HG03565 (cell line): ENCODE measurements around the gene CXCL8.
"Not testable (repeated sequence)": the region's sequence is repeated elsewhere in the genome, so short reads cannot be mapped to it uniquely, and the experiment has no call there.

Source experiments
- ATAC-seq: cut with Tn5 transposase; IDR thresholded peaks from one replicate; pipeline ENCODE4 v1.9.1; 2021; ENCODE audit warnings: mild to moderate bottlenecking, moderate library complexity; ENCODE audit not compliant: unreplicated experiment

CXCL8 gene

DNA sequence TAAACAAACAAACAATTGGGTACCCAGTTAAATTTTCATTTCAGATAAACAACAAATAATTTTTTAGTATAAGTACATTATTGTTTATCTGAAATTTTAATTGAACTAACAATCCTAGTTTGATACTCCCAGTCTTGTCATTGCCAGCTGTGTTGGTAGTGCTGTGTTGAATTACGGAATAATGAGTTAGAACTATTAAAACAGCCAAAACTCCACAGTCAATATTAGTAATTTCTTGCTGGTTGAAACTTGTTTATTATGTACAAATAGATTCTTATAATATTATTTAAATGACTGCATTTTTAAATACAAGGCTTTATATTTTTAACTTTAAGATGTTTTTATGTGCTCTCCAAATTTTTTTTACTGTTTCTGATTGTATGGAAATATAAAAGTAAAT lies 2.9 kb downstream of the CXCL8 start:
- ATAC-seq: no peak

DNA sequence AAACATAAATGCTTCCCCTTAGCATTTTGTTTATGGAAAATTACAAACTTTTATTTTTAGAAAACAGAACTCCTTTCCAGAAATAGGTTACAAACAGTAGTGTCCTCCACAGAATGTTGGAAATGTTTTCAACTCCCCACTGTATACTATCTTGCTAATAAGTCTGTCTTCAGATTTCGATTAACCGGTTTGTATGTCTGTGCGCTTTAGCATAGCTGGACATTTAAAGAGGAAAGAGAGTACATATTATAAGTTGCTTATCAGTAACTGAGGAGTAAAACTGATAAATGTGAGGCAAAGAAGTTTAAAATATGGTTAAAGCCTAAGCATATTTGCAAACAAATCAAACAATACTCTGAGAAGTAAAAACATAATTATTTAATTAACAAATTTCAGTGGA lies 3.4 kb downstream of the CXCL8 start:
- no peak for ATAC-seq

DNA sequence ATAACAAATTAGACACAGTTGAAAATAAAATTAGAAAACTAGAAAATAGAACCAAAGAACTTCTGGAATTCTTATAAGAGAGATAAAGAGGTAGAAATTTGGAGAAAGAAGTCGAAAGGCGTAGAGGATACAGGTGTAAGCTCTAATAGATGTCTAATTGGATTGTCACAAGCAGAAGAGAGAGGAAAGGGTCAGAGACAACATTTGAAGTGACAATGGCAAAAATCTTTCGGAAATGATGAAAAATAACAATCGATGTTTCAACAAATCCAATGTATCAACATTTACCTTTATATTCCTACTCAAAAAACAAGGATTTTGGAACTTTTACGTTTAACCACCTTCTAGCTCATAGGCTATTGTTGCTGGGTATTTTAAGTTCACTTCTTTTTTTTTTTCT lies 3.8 kb downstream of the CXCL8 start:
- ATAC-seq: no peak

DNA sequence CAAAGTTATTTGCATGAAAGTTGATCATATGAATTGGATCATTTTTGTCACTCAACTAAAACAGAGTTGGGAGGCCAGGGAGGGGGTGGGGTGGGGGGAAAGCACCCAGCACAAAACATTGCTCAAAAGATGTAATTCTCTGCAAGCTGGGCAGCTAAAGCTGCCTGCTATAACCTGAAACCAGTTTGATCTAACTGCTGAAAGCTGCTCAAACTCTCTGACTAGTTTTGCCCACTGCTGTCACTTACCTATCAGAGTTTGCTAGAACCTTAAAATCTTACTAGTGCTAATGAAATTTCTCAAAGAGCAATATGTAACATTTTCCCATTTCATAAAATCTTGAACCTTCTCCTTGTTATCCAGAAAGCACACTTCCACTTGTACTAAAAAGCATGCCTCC lies 10.4 kb downstream of the CXCL8 start:
- ATAC-seq: no peak

DNA sequence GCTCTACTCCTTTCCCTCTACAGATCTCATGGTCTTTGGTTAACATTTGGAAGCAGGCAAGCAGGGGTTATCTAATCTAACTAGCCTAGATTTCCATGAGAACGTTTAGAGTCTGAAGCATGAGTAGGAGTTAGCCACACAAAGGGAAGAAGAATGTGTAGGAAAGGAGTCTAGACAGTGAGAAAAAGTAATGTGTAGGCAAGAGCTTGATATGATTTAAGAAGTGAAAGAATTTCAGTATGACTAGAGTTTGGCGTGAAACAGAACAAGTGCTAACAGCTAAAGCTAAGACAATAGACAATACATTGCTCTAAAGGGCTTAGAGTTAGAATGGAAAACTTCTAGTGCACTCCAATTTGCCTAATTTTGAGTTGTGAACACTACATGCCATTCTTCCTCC lies 10.8 kb downstream of the CXCL8 start:
- ATAC-seq: peak; percentile 75

DNA sequence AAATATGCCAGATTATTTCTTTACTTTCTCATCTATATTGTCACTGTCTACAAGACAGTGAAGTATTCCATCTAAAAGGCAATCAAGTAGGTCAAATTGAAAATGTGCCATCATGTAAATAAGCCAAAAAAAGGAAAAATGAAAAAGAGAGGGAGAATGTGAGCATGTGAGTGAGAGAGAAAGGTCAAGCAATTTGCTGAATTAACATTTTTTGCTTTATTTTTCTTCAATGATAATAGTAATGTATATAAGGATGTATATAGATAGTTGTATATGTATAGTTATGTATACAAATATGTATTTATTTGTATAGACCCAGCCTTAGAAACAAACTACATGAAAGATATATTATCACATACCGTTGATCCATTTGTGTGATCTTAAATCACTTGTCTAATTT lies 11.5 kb downstream of the CXCL8 start:
- ATAC-seq: no peak

DNA sequence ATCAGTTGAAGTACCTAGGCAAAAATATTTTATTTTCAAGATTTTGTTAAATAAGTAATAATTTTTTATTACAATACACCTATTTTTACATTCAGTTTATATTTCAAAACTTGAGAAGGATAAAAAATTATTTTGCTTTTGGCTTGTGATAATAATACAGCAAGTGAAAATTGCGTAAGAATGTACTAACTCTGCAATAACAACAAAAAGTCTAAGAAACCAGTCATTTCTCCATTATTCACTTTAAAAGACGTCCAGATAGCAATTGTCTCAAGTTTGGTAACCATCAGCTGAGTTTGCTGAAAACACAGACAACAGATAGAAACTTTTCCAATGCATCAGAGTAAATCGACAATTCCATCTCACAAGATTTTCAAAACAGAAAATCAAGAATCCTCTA lies 12.1 kb downstream of the CXCL8 start:
- no peak for ATAC-seq

DNA sequence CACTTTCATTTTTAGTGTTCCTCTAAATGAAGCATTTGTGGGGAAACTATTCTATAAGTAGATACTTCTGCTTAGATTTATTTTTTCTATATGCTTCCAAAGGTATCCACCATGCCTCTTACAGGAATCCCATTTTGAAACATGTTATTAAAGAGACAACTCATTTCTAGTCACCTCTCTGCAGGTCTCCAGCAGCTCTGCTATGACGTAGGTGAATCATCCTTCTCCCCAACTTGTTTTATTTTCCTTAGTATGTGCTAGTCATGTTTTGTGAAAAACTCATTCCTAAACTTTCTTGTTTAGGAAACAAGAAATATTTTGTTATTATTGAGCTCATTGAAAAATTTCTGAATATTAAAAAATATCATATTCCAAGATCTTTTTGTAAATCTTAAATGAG lies 12.8 kb downstream of the CXCL8 start:
- ATAC-seq: no peak

DNA sequence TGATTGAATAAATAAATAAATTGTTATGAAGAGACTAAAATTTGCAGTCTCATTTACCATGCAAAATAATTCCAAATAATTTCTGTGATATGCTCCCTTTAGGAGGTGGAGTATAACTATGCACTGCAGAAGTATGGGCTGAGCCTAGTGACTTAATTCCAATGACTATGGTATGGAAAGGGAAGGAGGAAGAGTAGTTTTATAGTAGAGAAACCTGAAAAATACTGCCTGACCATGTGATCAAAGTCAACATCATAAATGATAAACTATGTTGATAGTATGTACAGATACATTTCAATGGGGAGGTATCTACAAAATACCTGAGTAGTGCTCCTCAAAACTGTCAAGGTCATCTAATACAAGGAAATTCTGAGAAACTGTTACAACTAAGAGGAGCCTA lies 14.6 kb downstream of the CXCL8 start:
- no peak for ATAC-seq

DNA sequence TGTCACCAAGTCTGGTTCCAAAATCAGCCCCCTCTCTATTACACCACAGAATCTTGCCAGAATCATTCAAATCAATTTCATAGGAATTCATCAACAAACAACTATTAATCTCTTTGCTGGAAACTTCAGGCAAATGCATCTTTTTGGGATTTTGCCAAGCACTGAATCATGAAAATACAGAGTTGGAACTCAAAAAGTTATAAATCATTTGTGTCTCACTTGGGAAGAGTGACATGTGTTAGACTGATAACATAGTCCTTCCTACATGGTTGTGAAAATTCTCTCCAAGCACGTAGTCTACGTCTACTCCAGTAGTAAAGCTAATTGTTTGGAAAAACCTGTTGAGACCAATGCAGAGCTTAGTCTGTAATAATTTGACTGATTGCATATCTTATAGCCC lies 19.0 kb downstream of the CXCL8 start:
- ATAC-seq: no peak

DNA sequence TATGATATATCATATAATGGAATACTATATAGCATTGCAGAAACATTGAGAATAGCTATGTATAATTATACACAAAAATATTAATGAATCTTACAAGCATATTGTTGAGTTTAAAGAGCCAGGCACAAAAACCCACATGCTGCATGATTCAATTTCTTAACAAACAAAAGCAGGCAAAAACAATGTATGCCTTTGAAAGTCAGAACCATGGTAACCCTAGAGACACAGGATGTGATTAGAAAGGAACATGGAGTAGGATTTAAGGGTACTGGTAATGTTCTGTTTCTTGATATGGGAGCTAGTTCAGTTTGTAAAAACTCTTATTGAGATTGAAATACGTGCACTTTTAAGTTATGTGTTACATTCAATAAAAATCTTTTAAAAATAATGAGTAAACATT lies 21.5 kb downstream of the CXCL8 start:
- ATAC-seq: no peak

DNA sequence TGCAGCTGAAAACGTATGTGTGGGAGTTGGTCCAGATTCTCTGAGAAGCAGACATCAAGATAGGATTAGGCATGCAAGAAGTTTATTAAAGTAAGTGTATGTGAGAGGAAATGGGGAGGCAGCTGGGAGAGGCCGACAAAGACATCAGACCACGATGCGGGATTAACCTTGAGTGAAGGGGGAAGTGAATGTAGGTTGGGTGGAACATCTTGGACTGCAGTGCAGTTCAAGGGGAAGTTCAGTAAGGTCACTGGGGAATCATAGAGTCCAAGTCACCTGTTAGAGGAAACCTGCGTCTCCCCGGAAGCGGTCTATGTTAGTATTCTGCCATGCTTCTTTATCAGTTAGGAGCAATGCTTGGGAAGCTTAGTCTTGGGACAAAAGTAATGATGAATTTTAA lies 22.0 kb downstream of the CXCL8 start:
- no peak for ATAC-seq

DNA sequence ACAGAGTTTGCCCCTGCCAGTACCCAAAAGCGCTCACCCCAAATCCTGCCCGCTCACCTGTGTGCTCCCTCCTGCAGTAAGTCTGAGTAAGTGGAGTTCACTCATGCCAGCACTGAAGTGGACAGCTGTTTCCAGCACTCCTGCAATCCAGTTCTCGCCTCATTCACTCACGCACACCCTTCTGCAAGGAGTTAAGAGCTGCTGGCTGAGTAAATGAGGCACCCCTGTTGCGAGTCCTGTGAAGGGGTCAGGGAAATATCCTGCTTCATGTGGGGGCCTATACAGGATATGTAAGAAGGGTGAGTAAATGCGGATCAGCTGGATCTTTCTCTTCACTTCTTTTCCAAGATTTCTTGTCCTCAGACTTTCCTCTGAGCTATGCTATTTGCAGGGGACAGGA lies 23.5 kb downstream of the CXCL8 start:
- ATAC-seq: no peak

DNA sequence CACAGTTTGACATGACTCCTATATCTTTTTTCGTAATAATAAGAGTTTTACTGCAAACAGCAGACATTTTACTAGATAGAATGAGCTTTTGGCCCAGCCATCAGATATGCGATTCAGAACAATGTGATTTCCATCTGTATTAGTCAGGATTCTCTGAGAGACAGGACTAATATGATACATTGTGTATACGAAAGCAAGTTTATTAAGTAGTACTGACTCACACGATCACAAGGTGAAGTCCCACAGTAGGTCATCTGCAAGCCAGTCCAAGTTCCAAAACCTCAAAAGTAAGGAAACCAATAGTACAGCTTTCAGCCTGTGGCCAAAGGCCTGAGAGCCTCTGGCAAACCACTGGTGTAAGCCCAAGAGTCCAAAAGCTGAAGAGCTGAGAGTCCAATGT lies 24.1 kb downstream of the CXCL8 start:
- ATAC-seq: no peak

DNA sequence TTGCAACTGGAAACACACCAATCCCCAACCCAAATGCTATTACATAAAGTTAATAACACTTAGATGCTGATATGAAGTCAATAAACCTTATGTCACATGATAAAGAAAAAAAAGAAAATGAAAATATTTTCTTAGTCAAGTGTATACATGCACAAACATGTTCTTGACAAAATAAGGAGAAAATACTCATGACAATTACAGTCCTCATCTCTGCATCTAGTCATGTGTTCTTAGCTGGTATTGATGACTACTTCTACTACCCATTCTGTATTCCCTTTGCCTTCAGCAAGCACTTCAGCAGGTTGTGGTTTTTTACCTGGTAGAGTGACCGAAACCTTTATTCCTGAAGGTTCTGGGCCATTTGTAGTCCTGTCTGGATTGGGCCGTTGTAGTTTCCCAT lies 24.9 kb downstream of the CXCL8 start:
- ATAC-seq: no peak

DNA sequence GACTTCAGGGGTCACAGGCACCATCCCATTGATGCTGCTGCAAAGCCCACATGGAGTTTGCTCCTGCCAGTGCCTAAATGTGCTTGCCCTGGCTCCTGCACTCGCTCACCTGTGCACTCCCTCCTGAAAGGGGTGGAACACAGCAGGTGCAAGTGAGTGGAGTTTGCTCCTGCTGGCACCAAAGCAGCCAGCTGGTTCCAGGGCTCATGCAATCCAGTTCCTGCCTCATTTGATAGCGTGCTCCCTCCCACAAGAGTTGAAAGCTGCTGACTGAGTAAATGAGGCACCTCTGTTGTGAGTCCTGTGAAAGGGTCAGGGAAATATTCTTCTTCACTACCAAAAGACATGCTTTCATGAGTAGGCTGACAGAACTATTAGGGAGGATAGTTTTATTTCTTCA lies 30.5 kb downstream of the CXCL8 start:
- no peak for ATAC-seq

DNA sequence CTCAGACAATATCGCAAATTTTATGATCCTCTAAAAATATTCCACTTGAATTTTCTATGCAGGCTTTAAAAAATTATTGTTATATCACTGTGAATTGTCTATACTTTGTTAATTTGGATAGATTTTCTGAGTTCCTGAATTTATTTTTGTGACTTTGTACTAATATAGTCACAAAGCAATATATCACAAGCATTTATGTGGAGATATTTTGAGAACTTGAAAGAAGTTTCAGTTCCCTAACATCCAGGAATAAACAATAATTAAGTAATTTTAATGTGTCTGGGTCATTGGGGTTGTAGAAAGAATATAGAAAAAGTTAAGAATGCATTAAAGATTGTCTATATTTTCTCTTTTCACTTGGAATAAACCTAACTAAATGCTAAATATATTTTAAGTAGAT lies 32.0 kb downstream of the CXCL8 start:
- ATAC-seq: no peak

DNA sequence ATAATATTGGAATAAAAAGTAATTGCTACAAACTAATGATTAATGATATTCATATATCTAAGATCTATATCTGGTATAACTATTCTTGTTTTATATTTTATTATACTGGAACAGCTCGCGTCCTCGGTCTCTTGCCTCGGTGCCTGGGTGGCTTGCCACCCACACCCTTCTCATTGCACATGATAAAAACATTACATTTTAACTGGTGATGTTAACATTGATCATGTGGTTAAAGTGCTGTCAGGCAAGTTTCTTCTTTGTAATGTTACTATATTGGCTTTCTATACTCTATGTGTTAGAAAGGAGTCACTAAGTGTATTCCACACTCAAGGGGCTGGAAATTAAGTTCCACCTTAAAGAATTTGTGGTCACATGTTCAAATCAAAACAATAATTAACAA lies 34.0 kb downstream of the CXCL8 start:
- ATAC-seq: not testable (repeated sequence)

DNA sequence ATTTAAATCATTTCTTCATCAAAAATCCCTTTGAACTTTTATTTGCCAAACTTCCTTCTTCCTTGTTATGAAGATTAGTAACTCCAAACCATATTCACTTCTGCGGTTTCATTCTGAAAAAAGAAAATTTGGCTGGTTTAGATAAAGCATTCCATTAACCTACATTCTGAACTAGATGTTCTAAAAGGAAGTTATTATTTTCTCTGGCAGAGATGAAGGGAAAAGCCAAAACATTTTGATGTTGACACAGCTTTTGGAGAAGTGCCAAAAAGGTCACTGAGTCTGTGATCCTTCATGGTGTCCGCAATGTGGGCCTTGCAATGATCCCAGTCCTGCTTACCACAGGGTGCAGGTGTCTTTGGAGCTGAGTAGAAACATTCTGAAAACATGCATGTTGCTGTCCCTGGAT lies 36.0 kb downstream of the CXCL8 start:
- ATAC-seq: no peak

DNA sequence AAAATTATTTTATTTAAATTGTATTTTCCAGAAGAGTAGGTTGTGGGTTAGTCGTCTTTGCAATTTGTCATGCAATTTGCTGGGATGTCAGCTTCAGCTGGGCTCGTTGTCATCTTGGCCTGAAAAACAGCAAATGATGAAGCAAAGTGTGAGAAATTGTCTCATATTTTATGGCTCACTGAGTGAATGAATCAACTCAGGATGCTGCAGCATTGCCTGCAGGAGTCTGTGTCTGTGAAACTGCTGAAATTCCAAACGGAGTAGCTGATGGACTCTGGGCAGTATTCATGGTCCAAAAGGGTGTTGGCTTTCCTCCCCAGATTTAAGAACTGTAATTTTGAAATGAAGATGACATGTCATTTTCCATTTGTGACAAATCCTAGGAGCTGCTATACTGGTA lies 37.2 kb downstream of the CXCL8 start:
- no peak for ATAC-seq

DNA sequence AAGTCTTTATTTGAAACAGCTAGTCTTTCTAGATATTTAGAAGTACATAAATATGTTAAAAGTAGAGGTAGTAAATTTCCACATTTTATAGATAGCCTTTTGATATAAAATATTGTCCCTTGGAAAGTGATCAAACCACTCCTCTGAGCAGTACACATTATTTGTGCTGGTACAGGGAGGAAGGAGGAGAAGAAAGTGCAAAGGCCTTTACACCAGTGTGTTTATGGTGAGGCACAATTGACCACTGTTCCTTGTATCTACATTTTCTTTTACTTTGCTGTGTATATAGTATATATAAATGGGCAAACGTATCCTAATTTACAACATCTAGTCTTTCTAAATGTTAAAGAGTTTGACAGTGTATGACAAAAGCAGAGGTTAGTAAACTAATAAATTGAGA lies 39.9 kb downstream of the CXCL8 start:
- ATAC-seq: no peak

DNA sequence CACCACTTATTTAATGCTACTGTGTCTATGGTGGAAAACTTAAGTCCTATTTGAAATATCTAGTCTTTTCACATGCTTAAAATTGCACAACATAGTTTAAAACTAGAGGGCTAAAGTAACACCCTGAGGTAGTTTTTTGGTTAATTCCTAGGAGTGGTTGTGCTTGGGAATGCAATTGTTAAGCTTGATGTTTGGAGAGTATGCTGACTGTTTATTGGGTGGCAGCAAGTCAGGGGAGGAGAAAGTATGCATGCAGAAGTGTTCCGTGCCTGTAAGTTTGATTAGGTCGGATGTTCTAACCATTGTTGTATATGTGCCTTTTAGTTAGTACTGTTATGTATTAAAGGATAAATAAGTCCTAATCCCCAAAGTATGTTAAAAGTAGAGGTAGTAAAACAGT lies 40.5 kb downstream of the CXCL8 start:
- no peak for ATAC-seq

DNA sequence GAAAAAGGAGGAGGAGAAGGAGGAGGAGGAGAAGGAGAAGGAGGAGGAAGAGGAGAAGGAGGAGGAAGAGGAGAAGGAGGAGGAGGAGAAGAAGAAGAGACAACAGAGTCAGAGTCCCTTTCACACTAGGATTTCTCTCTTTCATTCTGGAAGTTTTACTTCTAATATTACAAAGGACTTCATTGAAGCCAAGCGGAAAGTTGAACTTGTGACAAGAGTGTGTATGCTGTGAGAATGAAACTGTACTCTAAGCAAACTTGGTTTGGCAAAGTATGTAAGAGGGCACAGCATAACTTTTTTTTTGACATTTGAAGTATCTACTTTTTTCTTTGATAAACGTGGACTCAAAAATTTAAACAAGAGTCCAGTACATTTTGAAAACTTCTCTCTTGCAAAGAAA lies 48.0 kb downstream of the CXCL8 start:
- ATAC-seq: no peak
